Loucy (cell line): ENCODE results near the gene LMO4.

Experiments used
- H2AFZ ChIP-seq: fragments of 200-600 bp; sonication (generic); 2 replicates; pipeline ENCODE4 v1.6.0; 2016; ENCODE audit warnings: antibody characterized with exemption, mild to moderate bottlenecking, low read length, moderate library complexity
- H3F3A ChIP-seq: fragments of 200-600 bp; 2 replicates; pipeline ENCODE4 v1.6.0; 2016; ENCODE audit warnings: antibody characterized with exemption, low read depth, mild to moderate bottlenecking
- H3K27me3 ChIP-seq: fragments of 200-600 bp; sonication (generic); 2 replicates; pipeline ENCODE4 v1.6.1; 2014; ENCODE audit warnings: low read length, mild to moderate bottlenecking; ENCODE audit not compliant: insufficient read depth, poor library complexity, severe bottlenecking
- H3K36me3 ChIP-seq: fragments of 200-600 bp; sonication (generic); 2 replicates; pipeline ENCODE4 v1.6.1; 2016; ENCODE audit warnings: low read length; ENCODE audit not compliant: insufficient read depth
- H3K4me1 ChIP-seq: fragments of 200-600 bp; sonication (generic); 2 replicates; pipeline ENCODE4 v1.5.1; 2014; ENCODE audit warnings: low read length, mild to moderate bottlenecking; ENCODE audit not compliant: insufficient read depth, poor library complexity, severe bottlenecking
- H3K4me2 ChIP-seq: fragments of 200-600 bp; sonication (generic); 2 replicates; pipeline ENCODE4 v1.6.0; 2014; ENCODE audit warnings: antibody characterized with exemption, low read length, low read depth, mild to moderate bottlenecking; ENCODE audit not compliant: poor library complexity, severe bottlenecking
- H3K4me3 ChIP-seq: fragments of 200-600 bp; sonication (generic); 2 replicates; pipeline ENCODE4 v1.5.1; 2014; ENCODE audit warnings: low read length, mild to moderate bottlenecking, mixed read lengths; ENCODE audit not compliant: poor library complexity, severe bottlenecking
- H3K79me2 ChIP-seq: fragments of 200-600 bp; sonication (generic); 2 replicates; pipeline ENCODE4 v1.6.1; 2014; ENCODE audit warnings: low read length; ENCODE audit not compliant: insufficient read depth
- H3K9ac ChIP-seq: fragments of 200-600 bp; sonication (generic); 2 replicates; pipeline ENCODE4 v1.6.0; 2014; ENCODE audit warnings: mild to moderate bottlenecking, low read depth, low read length, moderate library complexity; ENCODE audit not compliant: poor library complexity, severe bottlenecking
- H3K9me2 ChIP-seq: fragments of 200-600 bp; sonication (generic); replicated peaks from 2 replicates; pipeline ENCODE4 v1.6.1; 2016; ENCODE audit warnings: low read depth, low read length, mixed read lengths
- H3K9me3 ChIP-seq: fragments of 200-600 bp; sonication (generic); 2 replicates; pipeline ENCODE4 v1.6.1; 2014; ENCODE audit warnings: mild to moderate bottlenecking, antibody characterized with exemption, low read length, low read depth; ENCODE audit not compliant: insufficient read depth
- H4K20me1 ChIP-seq: fragments of 200-600 bp; sonication (generic); 2 replicates; pipeline ENCODE4 v1.6.0; 2014; ENCODE audit warnings: antibody characterized with exemption, low read length, mild to moderate bottlenecking; ENCODE audit not compliant: insufficient read depth, poor library complexity, severe bottlenecking
- CTCF ChIP-seq: fragments of 200-600 bp; sonication (generic); conservative IDR thresholded peaks from 2 replicates; pipeline ENCODE4 v1.5.1; 2014; ENCODE audit warnings: mild to moderate bottlenecking, antibody characterized with exemption, low read length
- EZH2phosphoT487 ChIP-seq: fragments of 200-600 bp; IDR thresholded peaks from 2 replicates; pipeline ENCODE4 v1.6.1; 2018; ENCODE audit warnings: antibody characterized with exemption, mild to moderate bottlenecking, moderate library complexity, borderline replicate concordance

Gene LMO4

GRCh38 chr1:87314091-87314490 is 14.6 kb upstream of the LMO4 start:
- TF ChIP-seq EZH2phosphoT487 (no peak), CTCF (no peak)
- Histone ChIP-seq H3K9me2 (no peaks in the 10 kb centered on the region), H3K27me3 (no peaks in the 10 kb centered on the region), H3K9me3 (no peaks in the 10 kb centered on the region), H3F3A (no peaks in the 10 kb centered on the region), H3K36me3 (no peaks in the 10 kb centered on the region), H3K9ac (no peak overlapping the region), H3K4me2 (no peak overlapping the region), H4K20me1 (no peaks in the 10 kb centered on the region), H3K79me2 (no peaks in the 10 kb centered on the region), H2AFZ (no peak overlapping the region), H3K4me1 (no peaks in the 10 kb centered on the region), H3K4me3 (no peak overlapping the region)

- Histone ChIP-seq H3K9me2 (no peaks in the 10 kb centered on the region), H4K20me1 (no peaks in the 10 kb centered on the region), H3K79me2 (no peaks in the 10 kb centered on the region), H3K4me2 (no peak overlapping the region), H3K9ac (no peak overlapping the region), H3F3A (no peaks in the 10 kb centered on the region), H3K4me3 (no peak overlapping the region), H3K27me3 (no peaks in the 10 kb centered on the region), H3K4me1 (no peaks in the 10 kb centered on the region), H3K36me3 (no peaks in the 10 kb centered on the region), H3K9me3 (no peaks in the 10 kb centered on the region), H2AFZ (no peak overlapping the region)
- TF ChIP-seq CTCF (no peak), EZH2phosphoT487 (no peak)
These were observed 10.5 kb upstream of the LMO4 start for GRCh38 chr1:87318056-87318650.

DNA sequence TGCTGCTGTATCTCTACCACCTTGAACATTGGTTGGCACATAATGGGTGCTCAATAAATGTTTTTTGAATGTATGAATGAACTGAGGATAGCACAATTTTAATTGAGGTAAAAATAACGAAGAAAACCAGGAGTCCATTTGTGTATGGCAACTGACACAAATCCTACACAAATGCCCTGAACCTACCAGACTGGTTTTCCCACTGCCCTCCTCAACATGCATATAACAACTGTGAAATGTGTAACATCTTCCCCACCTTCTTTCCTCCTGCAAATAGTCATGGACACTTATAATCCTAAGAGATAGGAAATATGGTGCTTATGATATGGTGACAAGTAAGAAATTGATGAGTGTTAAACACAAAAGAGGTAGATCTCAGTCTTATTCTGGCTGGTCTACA is 9.9 kb upstream of the LMO4 start:
- H3K79me2 ChIP-seq: no peaks in the 10 kb centered on the region
- no peaks in the 10 kb centered on the region for H3K9me3 ChIP-seq
- no peak overlapping the region for H3K9ac ChIP-seq
- no peaks in the 10 kb centered on the region for H3K4me1 ChIP-seq
- H3K27me3 ChIP-seq: no peaks in the 10 kb centered on the region
- H4K20me1 ChIP-seq: no peaks in the 10 kb centered on the region
- H3K4me3 ChIP-seq: no peak overlapping the region
- H2AFZ ChIP-seq: no peak overlapping the region
- no peaks in the 10 kb centered on the region for H3F3A ChIP-seq
- H3K4me2 ChIP-seq: no peak overlapping the region
- H3K36me3 ChIP-seq: no peaks in the 10 kb centered on the region
- no peak for TF ChIP-seq CTCF
- TF ChIP-seq EZH2phosphoT487: no peak
- no peaks in the 10 kb centered on the region for H3K9me2 ChIP-seq
